Neural progenitor cell (in vitro differentiated cells): ENCODE data around the gene SDHA.
"Not testable (repeated sequence)": the region's sequence is repeated elsewhere in the genome, so short reads cannot be mapped to it uniquely, and the experiment has no call there.

Source experiments
- CTCF ChIP-seq: fragments of 200-600 bp; sonication (generic); IDR thresholded peaks from 2 replicates; pipeline ENCODE4 v1.5.1; 2017; ENCODE audit warnings: antibody characterized with exemption, mild to moderate bottlenecking
- EZH2 ChIP-seq: fragments of 200-600 bp; sonication (generic); IDR thresholded peaks from 2 replicates; pipeline ENCODE4 v1.6.1; 2017; ENCODE audit warnings: antibody characterized with exemption, mild to moderate bottlenecking, moderate library complexity

DNA sequence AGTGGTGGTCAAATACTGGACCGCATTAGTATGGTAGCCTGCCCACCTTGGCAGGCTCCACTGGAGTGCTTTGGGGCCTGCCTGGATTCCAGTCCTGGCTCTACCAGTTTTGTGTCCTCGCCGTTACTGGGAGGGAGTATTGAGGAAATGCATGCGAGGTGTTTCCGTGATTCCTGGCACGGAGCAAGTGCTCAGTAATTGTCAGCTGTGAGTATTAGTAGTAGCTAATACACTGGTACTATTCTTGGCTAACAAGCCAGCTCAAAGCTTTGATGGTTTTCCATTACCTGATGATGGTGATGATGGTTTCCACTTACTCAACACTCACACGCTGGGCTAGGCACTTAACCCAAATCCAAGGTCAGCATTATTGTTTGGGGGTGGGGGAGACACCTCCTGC, 56.2 kb downstream of the SDHA start:
- not testable (repeated sequence) for TF ChIP-seq CTCF, EZH2
